Endothelial cell of umbilical vein (primary cell): ENCODE data around the gene NOPCHAP1.

Experiments used
- CTCF ChIP-seq, 2 donors: IDR thresholded peaks; 1 replicate in 1 of 2; 2 replicates in 1 of 2; pipeline ENCODE4 v1.5.1; 2011; ENCODE audit warnings: low read length in 2 of 2, mild to moderate bottlenecking in 2 of 2, moderate library complexity in 2 of 2, control low read depth in 1 of 2, inconsistent platforms in 1 of 2, low read depth in 1 of 2; ENCODE audit not compliant: insufficient read depth in 1 of 2; ENCODE audit errors: extremely low read depth in 1 of 2
- MAX ChIP-seq: IDR thresholded peaks from 2 replicates; pipeline ENCODE4 v1.6.1; 2011; ENCODE audit not compliant: insufficient read depth, insufficient read length
- POLR2A ChIP-seq: IDR thresholded peaks from 2 replicates; pipeline ENCODE4 v1.6.1; 2012; ENCODE audit warnings: low read depth, mild to moderate bottlenecking, control low read depth, low read length
- POLR2AphosphoS5 ChIP-seq: IDR thresholded peaks from 2 replicates; pipeline ENCODE4 v1.6.1; 2012; ENCODE audit warnings: low read depth, mild to moderate bottlenecking, control low read depth, low read length, moderate library complexity; ENCODE audit not compliant: insufficient read depth

- TF ChIP-seq CTCF (IDR thresholded peaks at IDR 0.05; ENCODE audit: extremely low read depth in 1 of 2, insufficient read depth in 1 of 2, low read depth in 1 of 2, low read length in 2 of 2) (no peak), MAX (no peak), POLR2AphosphoS5 (no peak), POLR2A (no peak)
Measured at GRCh38 chr12:104939089-104939488, 47.0 kb upstream of the NOPCHAP1 start.
